ENCODE data around the gene FAM151B. TPM values are rescaled to one million over a fixed set of nuclear protein-coding genes. Genes with fewer than 3 reads are reported as not detected.
"Not testable (repeated sequence)": the region's sequence is repeated elsewhere in the genome, so short reads cannot be mapped to it uniquely, and the experiment has no call there.

Gene FAM151B
- under 1 TPM; 0.24 to 0.27 TPM for total RNA-seq

- ChIA-PET POLR2A (no interaction called here), CTCF (interaction anchor here (2.2 kb wide), 1 partner anchor 184 kb away, joined by 7 read pairs; no protein-coding TSS in a partner anchor)
- no peak within 1 kb of the TSS for H3K27ac Mint-ChIP-seq
- peak; percentile 85 for DNase-seq
- peaks cover 11% of the 10 kb centered on the region for H3K4me1 Mint-ChIP-seq (ENCODE audit: low read depth)
- peaks cover 2% of the 10 kb centered on the region for H3K9me3 Mint-ChIP-seq
- peaks cover 7% of the 10 kb centered on the region for H3K27me3 Mint-ChIP-seq
- intact Hi-C loops (cut with micrococcal nuclease) = loop anchor here (5.0 kb wide), 2 partner anchors 81 to 169 kb away; partner anchors contain the start of gene ZFYVE16
- H3K36me3 Mint-ChIP-seq = no peaks in the 10 kb centered on the region
- peak within 1 kb of the TSS; percentile 72 for H3K4me3 Mint-ChIP-seq
These were observed at the start of gene FAM151B for GRCh38 chr5:80487829-80488721. TSS of gene FAM151B (plus strand) at chr5:80488100. CDS start at chr5:80488124, 24 bp downstream.

- Mint-ChIP-seq H3K9me3 (no peaks in the 10 kb centered on the region), H3K36me3 (peaks cover 20% of the 10 kb centered on the region), H3K4me1 (ENCODE audit: low read depth) (no peaks in the 10 kb centered on the region), H3K4me3 (no peak overlapping the region), H3K27ac (no peak overlapping the region), H3K27me3 (no peaks in the 10 kb centered on the region)
- DNase-seq = no peak
- intact Hi-C loops (cut with micrococcal nuclease) = no loop called here
- ChIA-PET POLR2A (no interaction called here), CTCF (no interaction called here)
These were observed 49.2 kb upstream of the FAM151B start for GRCh38 chr5:80438739-80439138.

GRCh38 chr5:80439213-80439612, 48.7 kb upstream of the FAM151B start:
- Mint-ChIP-seq H3K36me3 (peaks cover 20% of the 10 kb centered on the region), H3K4me3 (no peak overlapping the region), H3K9me3 (no peaks in the 10 kb centered on the region), H3K27me3 (no peaks in the 10 kb centered on the region), H3K4me1 (ENCODE audit: low read depth) (no peaks in the 10 kb centered on the region), H3K27ac (no peak overlapping the region)
- intact Hi-C loops (cut with micrococcal nuclease) = no loop called here
- ChIA-PET CTCF (no interaction called here), POLR2A (no interaction called here)
- DNase-seq = no peak

GRCh38 chr5:80442742-80443141, 45.2 kb upstream of the FAM151B start:
- ChIA-PET CTCF (no interaction called here), POLR2A (no interaction called here)
- H3K27me3 Mint-ChIP-seq = no peaks in the 10 kb centered on the region

GRCh38 chr5:80453366-80453765, 34.5 kb upstream of the FAM151B start:
- H3K36me3 Mint-ChIP-seq = peaks cover 25% of the 10 kb centered on the region
- ChIA-PET POLR2A (no interaction called here), CTCF (interaction anchor here (0.9 kb wide), 1 partner anchor 28 kb away, joined by 3 read pairs; no protein-coding TSS in a partner anchor)
- H3K27me3 Mint-ChIP-seq = no peaks in the 10 kb centered on the region
- no peak for DNase-seq
- H3K27ac Mint-ChIP-seq = no peak overlapping the region
- H3K4me3 Mint-ChIP-seq = no peak overlapping the region
- no peaks in the 10 kb centered on the region for H3K4me1 Mint-ChIP-seq (ENCODE audit: low read depth)
- intact Hi-C loops (cut with micrococcal nuclease) = no loop called here
- H3K9me3 Mint-ChIP-seq = no peaks in the 10 kb centered on the region

More at GRCh38 chr5:80442742-80443141, 45.2 kb upstream of the FAM151B start:
- no peak overlapping the region for H3K27ac Mint-ChIP-seq
- peaks cover 3% of the 10 kb centered on the region for H3K36me3 Mint-ChIP-seq
- no peak for DNase-seq
- H3K4me3 Mint-ChIP-seq = no peak overlapping the region
- no peaks in the 10 kb centered on the region for H3K4me1 Mint-ChIP-seq (ENCODE audit: low read depth)
- intact Hi-C loops (cut with micrococcal nuclease) = no loop called here
- no peaks in the 10 kb centered on the region for H3K9me3 Mint-ChIP-seq

GRCh38 chr5:80463269-80463668, 24.6 kb upstream of the FAM151B start:
- Mint-ChIP-seq H3K27me3 (no peaks in the 10 kb centered on the region), H3K27ac (no peak overlapping the region), H3K4me1 (ENCODE audit: low read depth) (no peaks in the 10 kb centered on the region), H3K36me3 (peaks cover 61% of the 10 kb centered on the region), H3K4me3 (no peak overlapping the region), H3K9me3 (peaks cover 29% of the 10 kb centered on the region)
- intact Hi-C loops (cut with micrococcal nuclease) = no loop called here
- ChIA-PET POLR2A (no interaction called here), CTCF (no interaction called here)
- no peak for DNase-seq

- no peak for DNase-seq
- Mint-ChIP-seq H3K4me3 (no peak overlapping the region), H3K27ac (no peak overlapping the region), H3K9me3 (peaks cover 46% of the 10 kb centered on the region), H3K4me1 (ENCODE audit: low read depth) (no peaks in the 10 kb centered on the region), H3K36me3 (peaks cover 59% of the 10 kb centered on the region), H3K27me3 (no peaks in the 10 kb centered on the region)
- CTCF ChIA-PET = no interaction called here
- POLR2A ChIA-PET = no interaction called here
- intact Hi-C loops (cut with micrococcal nuclease) = no loop called here
These were observed 21.0 kb upstream of the FAM151B start for GRCh38 chr5:80466669-80467485.

GRCh38 chr5:80468131-80468530, 19.8 kb upstream of the FAM151B start:
- POLR2A ChIA-PET = no interaction called here
- H3K36me3 Mint-ChIP-seq = peaks cover 52% of the 10 kb centered on the region
- H3K27ac Mint-ChIP-seq = no peak overlapping the region

GRCh38 chr5:80470631-80471030, 17.3 kb upstream of the FAM151B start:
- CTCF ChIA-PET; intact Hi-C loops (cut with micrococcal nuclease); H3K27ac Mint-ChIP-seq; H3K4me1 Mint-ChIP-seq (ENCODE audit: low read depth); H3K27me3 Mint-ChIP-seq; POLR2A ChIA-PET; H3K4me3 Mint-ChIP-seq; DNase-seq: not testable (repeated sequence)
- Mint-ChIP-seq H3K9me3 (peaks cover 18% of the 10 kb centered on the region), H3K36me3 (peaks cover 50% of the 10 kb centered on the region)

More at GRCh38 chr5:80468131-80468530, 19.8 kb upstream of the FAM151B start:
- no peak overlapping the region for H3K4me3 Mint-ChIP-seq
- H3K9me3 Mint-ChIP-seq = peaks cover 37% of the 10 kb centered on the region
- H3K27me3 Mint-ChIP-seq = no peaks in the 10 kb centered on the region
- H3K4me1 Mint-ChIP-seq (ENCODE audit: low read depth) = no peaks in the 10 kb centered on the region
- no peak for DNase-seq
- CTCF ChIA-PET = no interaction called here
- intact Hi-C loops (cut with micrococcal nuclease) = no loop called here

GRCh38 chr5:80474929-80475328, 13.0 kb upstream of the FAM151B start:
- DNase-seq = no peak
- Mint-ChIP-seq H3K27ac (no peak overlapping the region), H3K36me3 (peaks cover 27% of the 10 kb centered on the region), H3K9me3 (peaks cover 13% of the 10 kb centered on the region), H3K4me1 (ENCODE audit: low read depth) (no peaks in the 10 kb centered on the region), H3K4me3 (no peak overlapping the region), H3K27me3 (no peaks in the 10 kb centered on the region)
- ChIA-PET CTCF (no interaction called here), POLR2A (no interaction called here)
- intact Hi-C loops (cut with micrococcal nuclease) = no loop called here

GRCh38 chr5:80479713-80480112, 8.2 kb upstream of the FAM151B start:
- Mint-ChIP-seq H3K27me3 (no peaks in the 10 kb centered on the region), H3K9me3 (peaks cover 13% of the 10 kb centered on the region), H3K27ac (no peak overlapping the region), H3K4me3 (no peak overlapping the region), H3K36me3 (peaks cover 11% of the 10 kb centered on the region), H3K4me1 (ENCODE audit: low read depth) (no peaks in the 10 kb centered on the region)
- intact Hi-C loops (cut with micrococcal nuclease) = no loop called here
- POLR2A ChIA-PET = no interaction called here
- CTCF ChIA-PET = interaction anchor here (0.6 to 2.9 kb wide), 3 partner anchors 34 to 193 kb away, joined by 4 to 17 read pairs (median 4); no protein-coding TSS in a partner anchor
- no peak for DNase-seq

GRCh38 chr5:80480354-80480753, 7.5 kb upstream of the FAM151B start:
- Mint-ChIP-seq H3K9me3 (peaks cover 13% of the 10 kb centered on the region), H3K4me1 (ENCODE audit: low read depth) (no peaks in the 10 kb centered on the region), H3K4me3 (no peak overlapping the region), H3K27ac (no peak overlapping the region), H3K36me3 (peaks cover 9% of the 10 kb centered on the region), H3K27me3 (no peaks in the 10 kb centered on the region)
- no peak for DNase-seq
- ChIA-PET CTCF (interaction anchor here (0.6 to 2.9 kb wide), 8 partner anchors 22 to 715 kb away, joined by 3 to 17 read pairs (median 4); no protein-coding TSS in a partner anchor), POLR2A (no interaction called here)
- intact Hi-C loops (cut with micrococcal nuclease) = no loop called here
